H1 (cell line): ENCODE measurements around the gene POPDC3. TPM values are rescaled to one million over a fixed set of nuclear protein-coding genes. Genes with fewer than 3 reads are reported as not detected.

Source experiments
- CTCF ChIA-PET: fragments of 300-600 bp; sonication (Branson Sonifier 250); formaldehyde crosslinking; loops from one replicate; lab custom pipeline; 2021; ENCODE audit not compliant: partially characterized antibody; lab: Charles Lee
- POLR2A ChIA-PET: fragments of 300-600 bp; sonication (Branson Sonifier 250); formaldehyde crosslinking; loops from one replicate; lab custom pipeline; 2021; ENCODE audit warnings: inconsistent platforms; ENCODE audit not compliant: partially characterized antibody; lab: Charles Lee
- DNase-seq, 2 experiments: peaks; one replicate each; pipeline versions ENCODE4 v3.0.0 to v3.0.0-alpha.2; 2010 to 2022; ENCODE audit warnings: low spot score in 2 of 2, low read depth in 1 of 2, mixed read lengths in 1 of 2
- FAIRE-seq: peaks from 2 replicates; lab custom pipeline; 2011; peaks lifted over from hg19 to GRCh38; lab: Jason Lieb, UNC
- H2AFZ ChIP-seq: 2 replicates; pipeline ENCODE4 v1.8.1; 2012; ENCODE audit warnings: low read length, inconsistent platforms
- H2AK5ac ChIP-seq: 2 replicates; pipeline ENCODE4 v1.6.1; 2013; ENCODE audit warnings: low read depth, low read length
- H2BK120ac ChIP-seq: replicated peaks from 2 replicates; pipeline ENCODE3; 2013; ENCODE audit warnings: low read depth, low read length, inconsistent platforms
- H2BK12ac ChIP-seq: 2 replicates; pipeline ENCODE4 v1.6.1; 2013; ENCODE audit warnings: low read depth, low read length
- H2BK15ac ChIP-seq: 2 replicates; pipeline ENCODE4 v1.6.1; 2013; ENCODE audit warnings: low read length
- H2BK20ac ChIP-seq: 2 replicates; pipeline ENCODE4 v1.6.1; 2013; ENCODE audit warnings: low read length
- H2BK5ac ChIP-seq: 2 replicates; pipeline ENCODE4 v1.6.1; 2013; ENCODE audit warnings: low read depth, low read length
- H3K14ac ChIP-seq: 2 replicates; pipeline ENCODE4 v1.6.1; 2013; ENCODE audit warnings: inconsistent platforms; ENCODE audit not compliant: insufficient read length
- H3K18ac ChIP-seq: 2 replicates; pipeline ENCODE4 v1.6.1; 2013; ENCODE audit warnings: low read length; ENCODE audit errors: extremely low read depth
- H3K23ac ChIP-seq: 2 replicates; pipeline ENCODE4 v1.6.1; 2013; ENCODE audit warnings: inconsistent platforms; ENCODE audit not compliant: insufficient read length
- H3K23me2 ChIP-seq: 2 replicates; pipeline ENCODE4 v1.6.1; 2013; ENCODE audit warnings: low read depth, low read length
- H3K27ac ChIP-seq: 2 replicates; pipeline ENCODE4 v1.6.1; 2011; ENCODE audit warnings: low read depth, low read length, inconsistent platforms
- H3K27me3 ChIP-seq, 4 experiments: replicated peaks in 1 of 4; 1 replicate in 1 of 4; 2 replicates in 3 of 4; pipeline versions ENCODE4 v1.6.1 to v1.8.1; 2011 to 2013; ENCODE audit warnings: low read length in 3 of 4, mild to moderate bottlenecking in 3 of 4, inconsistent platforms in 2 of 4, mixed read lengths in 2 of 4, moderate library complexity in 1 of 4; ENCODE audit not compliant: control insufficient read depth in 3 of 4, insufficient read depth in 3 of 4; ENCODE audit errors: extremely low read depth in 1 of 4
- H3K36me3 ChIP-seq, 4 experiments: 2 replicates each; pipeline versions ENCODE4 v1.6.1 to v1.8.1; 2011 to 2013; ENCODE audit warnings: mild to moderate bottlenecking in 4 of 4, low read length in 3 of 4, moderate library complexity in 2 of 4, control low read depth in 1 of 4, inconsistent platforms in 1 of 4; ENCODE audit not compliant: insufficient read depth in 4 of 4, control insufficient read depth in 2 of 4
- H3K4ac ChIP-seq: replicated peaks from 2 replicates; pipeline ENCODE3; 2013; ENCODE audit warnings: low read length, low read depth, mixed read lengths, inconsistent platforms; ENCODE audit not compliant: insufficient read length
- H3K4me1 ChIP-seq, 4 experiments: replicated peaks in 1 of 4; 1 replicate in 1 of 4; 2 replicates in 3 of 4; pipeline versions ENCODE4 v1.6.1 to v1.8.1; 2011 to 2013; ENCODE audit warnings: low read length in 3 of 4, inconsistent platforms in 2 of 4, mixed read lengths in 1 of 4; ENCODE audit not compliant: insufficient read depth in 4 of 4, control insufficient read depth in 3 of 4
- H3K4me2 ChIP-seq, 2 experiments: 2 replicates each; pipeline versions ENCODE4 v1.6.1 to v1.8.1; 2011 to 2013; ENCODE audit warnings: low read depth in 2 of 2, low read length in 2 of 2, control low read depth in 1 of 2, inconsistent platforms in 1 of 2, mild to moderate bottlenecking in 1 of 2; ENCODE audit not compliant: insufficient read depth in 1 of 2
- H3K4me3 ChIP-seq, 4 experiments: fragments of 200-600, 300-600 bp in 1 of 4; sonication (generic), shearing (Covaris generic), sonication (Bioruptor Twin) in 1 of 4; 2 replicates each; pipeline versions ENCODE4 v1.5.1 to v1.8.1; 2011 to 2016; ENCODE audit warnings: low read length in 4 of 4, low read depth in 3 of 4, control low read depth in 2 of 4, inconsistent platforms in 2 of 4, mild to moderate bottlenecking in 2 of 4, mixed read lengths in 1 of 4, moderate library complexity in 1 of 4; ENCODE audit not compliant: insufficient read depth in 2 of 4; ENCODE audit errors: extremely low read depth in 1 of 4
- H3K56ac ChIP-seq: replicated peaks from 2 replicates; pipeline ENCODE3; 2013; ENCODE audit warnings: low read depth, mild to moderate bottlenecking, mixed read lengths, low read length, inconsistent platforms; ENCODE audit not compliant: insufficient read length
- H3K79me1 ChIP-seq: 2 replicates; pipeline ENCODE4 v1.6.1; 2013; ENCODE audit warnings: low read depth, low read length, control low read depth
- H3K79me2 ChIP-seq, 2 experiments: 2 replicates each; pipeline versions ENCODE4 v1.6.1 to v1.8.1; 2012 to 2013; ENCODE audit warnings: low read length in 2 of 2, mild to moderate bottlenecking in 2 of 2, inconsistent platforms in 1 of 2; ENCODE audit not compliant: insufficient read depth in 2 of 2, control insufficient read depth in 1 of 2
- H3K9ac ChIP-seq, 4 experiments: replicated peaks in 1 of 4; 1 replicate in 1 of 4; 2 replicates in 3 of 4; pipeline versions ENCODE4 v1.6.1 to v1.8.1; 2011 to 2013; ENCODE audit warnings: low read depth in 3 of 4, low read length in 3 of 4, control low read depth in 2 of 4, mild to moderate bottlenecking in 2 of 4, moderate library complexity in 2 of 4, inconsistent platforms in 1 of 4; ENCODE audit errors: extremely low read depth in 1 of 4
- H3K9me3 ChIP-seq, 2 experiments: 2 replicates each; pipeline versions ENCODE4 v1.6.1 to v1.8.1; 2012 to 2013; ENCODE audit warnings: mild to moderate bottlenecking in 2 of 2, moderate library complexity in 2 of 2, control low read depth in 1 of 2, inconsistent platforms in 1 of 2, low read depth in 1 of 2, low read length in 1 of 2, mixed read lengths in 1 of 2; ENCODE audit not compliant: insufficient read depth in 2 of 2
- H4K20me1 ChIP-seq, 2 experiments: replicated peaks in 1 of 2; 2 replicates each; pipeline versions ENCODE3 to v1.8.1; 2011 to 2013; ENCODE audit warnings: inconsistent platforms in 2 of 2, low read length in 2 of 2, mild to moderate bottlenecking in 1 of 2; ENCODE audit not compliant: insufficient read depth in 2 of 2, control insufficient read depth in 1 of 2
- H4K5ac ChIP-seq: 2 replicates; pipeline ENCODE4 v1.6.1; 2013; ENCODE audit warnings: low read length, low read depth, mixed read lengths, inconsistent platforms; ENCODE audit not compliant: insufficient read length
- H4K8ac ChIP-seq: 2 replicates; pipeline ENCODE4 v1.8.0; 2013; ENCODE audit warnings: mild to moderate bottlenecking, moderate library complexity, low read length, inconsistent platforms; ENCODE audit not compliant: insufficient read depth; ENCODE audit errors: extremely low read depth
- H4K91ac ChIP-seq: replicated peaks from 2 replicates; pipeline ENCODE3; 2013; ENCODE audit warnings: low read length, mixed read lengths, inconsistent platforms; ENCODE audit not compliant: insufficient read length
- CBX8 ChIP-seq: fragments of 300-800, 300-1000 bp; sonication (generic); IDR thresholded peaks from 2 replicates; pipeline ENCODE4 v1.7.1; 2016; ENCODE audit warnings: low read depth, low read length, borderline replicate concordance
- CEBPB ChIP-seq: IDR thresholded peaks from 2 replicates; pipeline ENCODE4 v1.6.1; 2012; ENCODE audit warnings: low read depth, low read length
- NRF1 ChIP-seq: IDR thresholded peaks from 2 replicates; pipeline ENCODE4 v1.6.1; 2011; ENCODE audit warnings: mild to moderate bottlenecking, low read depth, low read length, improper control_type of control experiment
- RAD21 ChIP-seq, 2 experiments: IDR thresholded peaks in 1 of 2; conservative IDR thresholded peaks in 1 of 2; 2 replicates each; pipeline ENCODE4 v1.6.1; 2011; ENCODE audit warnings: low read depth in 2 of 2, low read length in 2 of 2, improper control_type of control experiment in 1 of 2, inconsistent platforms in 1 of 2, mild to moderate bottlenecking in 1 of 2, moderate library complexity in 1 of 2
- RBBP5 ChIP-seq: IDR thresholded peaks from 2 replicates; pipeline ENCODE4 v1.7.1; 2012; ENCODE audit warnings: low read depth, mild to moderate bottlenecking, inconsistent platforms, low read length, moderate library complexity, borderline replicate concordance
- SIX5 ChIP-seq: IDR thresholded peaks from 2 replicates; pipeline ENCODE4 v1.6.1; 2011; ENCODE audit warnings: mild to moderate bottlenecking, low read depth, low read length
- TEAD4 ChIP-seq: IDR thresholded peaks from 2 replicates; pipeline ENCODE4 v1.6.1; 2012; ENCODE audit warnings: low read depth, low read length, inconsistent platforms, mixed read lengths
- WGBS, 2 experiments: shearing (Covaris generic) in 1 of 2; methylation state at CpG; one replicate each; pipeline versions ENCODE4 v1.1.6 to v1.1.7; 2013 to 2015; ENCODE audit warnings: low lambda C conversion rate in 2 of 2, mixed read lengths in 2 of 2, inconsistent platforms in 1 of 2, low coverage in 1 of 2, missing lambda C conversion rate in 1 of 2; ENCODE audit not compliant: insufficient replicate concordance in 2 of 2, insufficient coverage in 1 of 2, insufficient read length in 1 of 2; ENCODE audit errors: extremely low coverage in 1 of 2, missing lambda C conversion rate in 1 of 2; 5-methylcytosine and 5-hydroxymethylcytosine counted together
- polyA plus RNA-seq, 7 experiments: library from polyadenylated mRNA; depleted of rRNA in 3 of 7; stranded (reverse) in 5 of 7; unstranded in 2 of 7; fragments of >200 nt in 5 of 7; fragments of 200-250 nt in 2 of 7; gene quantifications; 1 replicate in 5 of 7; 2 replicates in 1 of 7; 4 replicates in 1 of 7; pipeline versions ENCODE4 v1.2.1 to v1.2.3, GENCODE V29; 2011 to 2013; ENCODE audit warnings: missing spikeins in 2 of 7, mixed read lengths in 2 of 7
- total RNA-seq: library from RNA; stranded (reverse); fragmentation: NEBNext Ultra II Directional; extraction: Animal tissue kit (Norgen Biotek cat#: 25700); gene quantifications from 2 replicates; pipeline ENCODE4 v1.2.1, GENCODE V29; 2021

POPDC3 gene
- total and polyA plus RNA-seq, 2 of the 8 experiments (the other 6 are each of a cell fraction or from before 2014, with no cell fraction given) = 3.7 to 6.5 TPM

- Histone ChIP-seq H3K56ac (no peak overlapping the region), H2BK120ac (no peak overlapping the region), H3K14ac (no peak overlapping the region), H3K4me2 (no peak overlapping the region), H3K9ac (no peak overlapping the region), H3K27me3 (no peaks in the 10 kb centered on the region), H3K4ac (no peak overlapping the region), H2BK20ac (no peak overlapping the region), H3K36me3 (no peaks in the 10 kb centered on the region), H3K23me2 (no peaks in the 10 kb centered on the region), H3K79me1 (no peaks in the 10 kb centered on the region), H2BK12ac (no peak overlapping the region), H2AK5ac (no peak overlapping the region), H3K18ac (no peak overlapping the region), H2BK5ac (no peak overlapping the region), H3K9me3 (no peaks in the 10 kb centered on the region), H3K79me2 (no peaks in the 10 kb centered on the region), H2BK15ac (no peak overlapping the region), H4K91ac (no peak overlapping the region), H3K4me3 (no peak overlapping the region), H2AFZ (no peak overlapping the region), H3K23ac (no peak overlapping the region), H4K5ac (no peak overlapping the region), H4K8ac (no peak overlapping the region), H3K4me1 (no peaks in the 10 kb centered on the region), H3K27ac (no peak overlapping the region), H4K20me1 (no peaks in the 10 kb centered on the region)
- FAIRE-seq (no peak), DNase-seq (no peak)
- ChIA-PET POLR2A (no interaction called here), CTCF (interaction anchor here (0.9 to 1.3 kb wide), 3 partner anchors 14 to 75 kb away, joined by 3 to 4 read pairs (median 3); no protein-coding TSS in a partner anchor)
- TF ChIP-seq TEAD4 (no peak), NRF1 (no peak), RBBP5 (no peak), RAD21 (IDR thresholded peaks at IDR 0.05 in 1 of 2, conservative IDR thresholded peaks at IDR 0.05 in 1 of 2; ENCODE audit: low read depth in 2 of 2, low read length in 2 of 2) (no peak), CEBPB (no peak), SIX5 (no peak), CBX8 (no peak)
- 77% methylated on average over 2 of the region's 2 CpGs; no CpG with 5 or more reads in 1 of the 2 experiments for WGBS, 2 experiments
Observed at GRCh38 chr6:105196076-105196475, 16.3 kb upstream of the POPDC3 start.
